ENCODE measurements around the gene RAB23. TPM values are rescaled to one million over a fixed set of nuclear protein-coding genes. Genes with fewer than 3 reads are reported as not detected.

The RAB23 gene
- total RNA-seq, 2 experiments from 2014 or later, result 3.5 to 4.1 TPM

- no peak for TF ChIP-seq CTCF (conservative IDR thresholded peaks at IDR 0.05; ENCODE audit: low read length)
- no peak for TF ChIP-seq EZH2phosphoT487 (IDR thresholded peaks at IDR 0.05; ENCODE audit: borderline replicate concordance, low read depth, low read length)
- POLR2A ChIA-PET, result interaction anchor here (0.7 to 1.2 kb wide), 3 partner anchors 19 to 52 kb away, joined by 3 to 4 read pairs (median 3); no protein-coding TSS in a partner anchor
- intact Hi-C loops (cut with micrococcal nuclease; ENCODE audit: unreplicated experiment), result no loop called here
- H3K4me3 ChIP-seq (ENCODE audit: low read depth, low read length, poor library complexity, severe bottlenecking), result no peak overlapping the region
- no peak overlapping the region for H3K4me2 ChIP-seq (ENCODE audit: low read length)
- no peaks in the 10 kb centered on the region for H3K9me3 ChIP-seq (ENCODE audit: low read length)
- no peak overlapping the region for H3K27ac ChIP-seq (ENCODE audit: low read depth, low read length, poor library complexity, severe bottlenecking)
- BruUV-seq (replicated peaks), result no TSS peak
- CTCF ChIA-PET (ENCODE audit: unreplicated experiment), result no interaction called here
- no peaks in the 10 kb centered on the region for H3K79me2 ChIP-seq (ENCODE audit: insufficient read depth, low read depth, low read length)
- H3K4me1 ChIP-seq (ENCODE audit: insufficient read depth, low read length, poor library complexity, severe bottlenecking), result no peaks in the 10 kb centered on the region
- H4K20me1 ChIP-seq (ENCODE audit: insufficient read depth, low read length), result no peaks in the 10 kb centered on the region; the same call in 1 of the 2 replicates
- no peak for DNase-seq (ENCODE audit: low spot score)
- H3K9me2 ChIP-seq (ENCODE audit: insufficient read depth, low read length), result no peaks in the 10 kb centered on the region
- H2AFZ ChIP-seq (ENCODE audit: low read length), result no peak overlapping the region
- no peaks in the 10 kb centered on the region for H3K36me3 ChIP-seq (ENCODE audit: insufficient read depth, low read length)
Measured at GRCh38 chr6:57205550-57206328, 16.4 kb downstream of the RAB23 start.

DNA sequence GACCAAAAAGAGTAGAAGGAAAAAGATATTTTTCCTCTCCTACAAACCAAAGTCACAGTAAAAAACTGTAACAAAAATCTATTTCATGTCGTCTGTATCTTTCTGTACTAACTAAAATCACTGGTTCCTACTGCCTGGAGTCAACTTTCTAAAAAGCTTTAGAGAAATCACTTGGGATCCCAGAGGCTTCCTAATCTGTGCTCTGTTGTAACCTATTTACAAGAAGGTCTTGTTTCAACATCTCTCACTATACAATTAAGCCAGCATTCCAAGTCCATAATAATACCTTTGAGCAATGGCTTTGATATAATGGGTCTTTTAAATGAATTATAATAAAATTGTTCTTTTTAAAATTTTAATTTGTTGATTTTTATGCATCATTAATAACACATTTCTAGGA is 20.4 kb downstream of the RAB23 start:
- Histone ChIP-seq H4K20me1 (ENCODE audit: insufficient read depth, low read length) (no peaks in the 10 kb centered on the region), H3K4me3 (ENCODE audit: low read depth, low read length, poor library complexity, severe bottlenecking) (no peak overlapping the region), H3K36me3 (ENCODE audit: insufficient read depth, low read length) (no peaks in the 10 kb centered on the region), H3K79me2 (ENCODE audit: insufficient read depth, low read depth, low read length) (no peaks in the 10 kb centered on the region), H3K27ac (ENCODE audit: low read depth, low read length, poor library complexity, severe bottlenecking) (no peak overlapping the region), H3K4me1 (ENCODE audit: insufficient read depth, low read length, poor library complexity, severe bottlenecking) (no peaks in the 10 kb centered on the region), H3K4me2 (ENCODE audit: low read length) (no peak overlapping the region), H3K9me3 (ENCODE audit: low read length) (no peaks in the 10 kb centered on the region), H3K9me2 (ENCODE audit: insufficient read depth, low read length) (no peaks in the 10 kb centered on the region), H2AFZ (ENCODE audit: low read length) (no peak overlapping the region)
- BruUV-seq (replicated peaks), result no TSS peak
- POLR2A ChIA-PET, result no interaction called here
- DNase-seq (ENCODE audit: low spot score), result no peak
- intact Hi-C loops (cut with micrococcal nuclease; ENCODE audit: unreplicated experiment), result no loop called here
- CTCF ChIA-PET (ENCODE audit: unreplicated experiment), result no interaction called here
- TF ChIP-seq EZH2phosphoT487 (IDR thresholded peaks at IDR 0.05; ENCODE audit: borderline replicate concordance, low read depth, low read length) (no peak), CTCF (conservative IDR thresholded peaks at IDR 0.05; ENCODE audit: low read length) (no peak)

- H3K9me2 ChIP-seq (ENCODE audit: insufficient read depth, low read length), result no peaks in the 10 kb centered on the region
- no peaks in the 10 kb centered on the region for H3K9me3 ChIP-seq (ENCODE audit: low read length)
- H2AFZ ChIP-seq (ENCODE audit: low read length), result no peak overlapping the region
- POLR2A ChIA-PET, result interaction anchor here (0.6 kb wide), 1 partner anchor 645 kb away, joined by 3 read pairs; no protein-coding TSS in a partner anchor
- TF ChIP-seq CTCF (conservative IDR thresholded peaks at IDR 0.05; ENCODE audit: low read length), result no peak
- intact Hi-C loops (cut with micrococcal nuclease; ENCODE audit: unreplicated experiment), result no loop called here
- H3K36me3 ChIP-seq (ENCODE audit: insufficient read depth, low read length), result no peaks in the 10 kb centered on the region
- H4K20me1 ChIP-seq (ENCODE audit: insufficient read depth, low read length), result no peaks in the 10 kb centered on the region
- H3K4me3 ChIP-seq (ENCODE audit: low read depth, low read length, poor library complexity, severe bottlenecking), result no peak overlapping the region
- BruUV-seq (replicated peaks), result no TSS peak
- no peak for DNase-seq (ENCODE audit: low spot score)
- CTCF ChIA-PET (ENCODE audit: unreplicated experiment), result no interaction called here
- H3K4me2 ChIP-seq (ENCODE audit: low read length), result no peak overlapping the region
- no peaks in the 10 kb centered on the region for H3K4me1 ChIP-seq (ENCODE audit: insufficient read depth, low read length, poor library complexity, severe bottlenecking)
- no peaks in the 10 kb centered on the region for H3K79me2 ChIP-seq (ENCODE audit: insufficient read depth, low read depth, low read length)
- H3K27ac ChIP-seq (ENCODE audit: low read depth, low read length, poor library complexity, severe bottlenecking), result no peak overlapping the region
Measured at GRCh38 chr6:57198926-57199636, 23.0 kb downstream of the RAB23 start.
